ENCODE data around the gene DYNLRB1. TPM values are rescaled to one million over a fixed set of nuclear protein-coding genes. Genes with fewer than 3 reads are reported as not detected.

The DYNLRB1 gene
- total and polyA plus RNA-seq, 10 of the 15 experiments (the other 5 are each of a cell fraction or from before 2014, with no cell fraction given), result 87.9 to 313 (median 153) TPM

- TF ChIP-seq ZNF592 (IDR thresholded peaks at IDR 0.05) (no peak), RCOR1 (conservative IDR thresholded peaks at IDR 0.05; ENCODE audit: low read depth, low read length) (no peak), MEF2B (IDR thresholded peaks at IDR 0.05; ENCODE audit: partially characterized antibody, poor library complexity, severe bottlenecking) (no peak), EED (IDR thresholded peaks at IDR 0.05; ENCODE audit: low read depth) (no peak), HCFC1 (IDR thresholded peaks at IDR 0.05; ENCODE audit: low read length) (no peak), ELK1 (IDR thresholded peaks at IDR 0.05; ENCODE audit: low read depth, low read length) (no peak), E4F1 (IDR thresholded peaks at IDR 0.05; ENCODE audit: borderline replicate concordance, partially characterized antibody) (no peak), HDAC6 (IDR thresholded peaks at IDR 0.05; ENCODE audit: unreplicated experiment) (no peak), NKRF (conservative IDR thresholded peaks at IDR 0.05) (no peak), PBX3 (IDR thresholded peaks at IDR 0.05; ENCODE audit: insufficient replicate concordance, low read depth, low read length) (no peak), EP300 (IDR thresholded peaks at IDR 0.05; ENCODE audit: borderline replicate concordance in 1 of 2, control insufficient read depth in 1 of 2, low read depth in 2 of 2, low read length in 2 of 2) (no peak)
- RAD21 ChIA-PET (ENCODE audit: unreplicated experiment), result no interaction called here
These were observed 59.0 kb downstream of the DYNLRB1 start for GRCh38 chr20:34575271-34575670.

More at GRCh38 chr20:34575271-34575670, 59.0 kb downstream of the DYNLRB1 start:
- H2AFZ ChIP-seq (ENCODE audit: control insufficient read depth, low read depth, low read length), result no peak overlapping the region
- no peak overlapping the region for H3K27ac ChIP-seq (ENCODE audit: control insufficient read depth, insufficient read depth)
- peaks cover 2 to 18% of the 10 kb centered on the region in 2 experiments for H3K36me3 ChIP-seq (ENCODE audit: control insufficient read depth in 2 of 2, insufficient read depth in 2 of 2, low read length in 1 of 2)
- no peak for ATAC-seq
- POLR2A ChIA-PET, result no interaction called here
- intact Hi-C loops (cut with micrococcal nuclease; ENCODE audit: unreplicated experiment) (no loop called here), in situ Hi-C loops (cut with MboI) (no loop called here)
- peaks cover 7% of the 10 kb centered on the region for H3K4me1 ChIP-seq (ENCODE audit: control insufficient read depth, insufficient read depth, low read length)
- DNase-seq (ENCODE audit: low read depth, low spot score), result no peak
- H3K79me2 ChIP-seq (ENCODE audit: control insufficient read depth, insufficient read depth, low read length), result no peaks in the 10 kb centered on the region
- no peaks in the 10 kb centered on the region for H3K9me3 ChIP-seq (replicated peaks; ENCODE audit: control insufficient read depth, insufficient read depth, low read length)
- no peak overlapping the region for H3K4me3 ChIP-seq
- 91% methylated on average over 5 of the region's 5 CpGs for WGBS (ENCODE audit: insufficient coverage, insufficient replicate concordance, low lambda C conversion rate, missing lambda C conversion rate)
- no peaks in the 10 kb centered on the region for H4K20me1 ChIP-seq (ENCODE audit: control insufficient read depth, insufficient read depth)
- SMC1A ChIA-PET (ENCODE audit: uncharacterized antibody, unreplicated experiment), result no interaction called here
- CTCF ChIA-PET, result no interaction called here
- H3K9ac ChIP-seq (ENCODE audit: control insufficient read depth, insufficient read depth, low read length), result no peak overlapping the region
- no peak for FAIRE-seq
- H3K27me3 ChIP-seq (replicated peaks in 1 of 2; ENCODE audit: control insufficient read depth in 2 of 2, insufficient read depth in 2 of 2, low read length in 1 of 2), result no peaks in the 10 kb centered on the region
- BruUV-seq (replicated peaks), result no TSS peak
- no peak overlapping the region for H3K4me2 ChIP-seq (ENCODE audit: control insufficient read depth, insufficient read depth)
